ENCODE results near the gene TEX44. TPM values are rescaled to one million over a fixed set of nuclear protein-coding genes. Genes with fewer than 3 reads are reported as not detected.

The TEX44 gene
- total RNA-seq, 1 experiment from 2014 or later = not detected

- intact Hi-C loops (cut with micrococcal nuclease) = no loop called here
- no peak overlapping the region for H3K4me3 ChIP-seq (replicated peaks in 1 of 2; ENCODE audit: low read depth in 1 of 2, low read length in 2 of 2)
- CTCF ChIA-PET = interaction anchor here (0.7 to 1.6 kb wide), 2 partner anchors 8 to 30 kb away, joined by 3 to 4 read pairs; no protein-coding TSS in a partner anchor
These were observed 1.0 kb downstream of the TEX44 start for GRCh38 chr2:231593666-231594065.

GRCh38 chr2:231597014-231597611, 4.4 kb downstream of the TEX44 start:
- no peaks in the 10 kb centered on the region for H3K79me2 ChIP-seq (ENCODE audit: insufficient read depth, low read length)
- H3K9me2 ChIP-seq (ENCODE audit: insufficient read depth) = no peaks in the 10 kb centered on the region
- H3K27ac ChIP-seq (ENCODE audit: low read depth, low read length) = no peak overlapping the region
- no peak for DNase-seq (ENCODE audit: low read depth, low spot score)
- H3K9ac ChIP-seq (ENCODE audit: low read length) = no peak overlapping the region
- TF ChIP-seq SIN3A (IDR thresholded peaks at IDR 0.05; ENCODE audit: low read depth) = no peak
- TF ChIP-seq RAD21 (IDR thresholded peaks at IDR 0.05; ENCODE audit: low read depth) = no peak
- TF ChIP-seq JUND (IDR thresholded peaks at IDR 0.05) = no peak
- no peak for TF ChIP-seq CEBPB (IDR thresholded peaks at IDR 0.05; ENCODE audit: low read depth)
- no peak for TF ChIP-seq REST (IDR thresholded peaks at IDR 0.05; ENCODE audit: low read depth)
- no peaks in the 10 kb centered on the region for H4K20me1 ChIP-seq (ENCODE audit: insufficient read depth)
- ChIA-PET RAD21 (ENCODE audit: low non-redundant PET in 1 of 2, low total read pairs in 2 of 2, uncharacterized antibody in 2 of 2, unreplicated experiment in 2 of 2) (no interaction called here), POLR2A (interaction anchor here (0.6 kb wide), 1 partner anchor 1376 kb away, joined by 3 read pairs; no protein-coding TSS in a partner anchor), CTCF (no interaction called here)
- BruUV-seq (replicated peaks) = no TSS peak
- H3K9me3 ChIP-seq (ENCODE audit: control insufficient read depth in 1 of 2, insufficient read depth in 1 of 2, low read depth in 1 of 2, low read length in 2 of 2) = no peaks in the 10 kb centered on the region
- no peak for ATAC-seq
- no peak overlapping the region for H3K4me3 ChIP-seq (replicated peaks in 1 of 2; ENCODE audit: low read depth in 1 of 2, low read length in 2 of 2)
- H3K27me3 ChIP-seq (ENCODE audit: insufficient read depth, low read length) = no peaks in the 10 kb centered on the region
- peaks cover 5 to 10% of the 10 kb centered on the region in 2 experiments; a peak in 3 of 4 replicates for H3K4me1 ChIP-seq (ENCODE audit: control insufficient read depth in 1 of 2, insufficient read depth in 2 of 2, low read length in 2 of 2)
- H3K36me3 ChIP-seq (ENCODE audit: control insufficient read depth in 1 of 2, insufficient read depth in 2 of 2, low read length in 2 of 2) = no peaks in the 10 kb centered on the region
- H3K4me2 ChIP-seq (ENCODE audit: low read length) = no peak overlapping the region
- no peak overlapping the region for H2AFZ ChIP-seq (ENCODE audit: low read depth, low read length, poor library complexity, severe bottlenecking)
- intact Hi-C loops (cut with micrococcal nuclease) = no loop called here

More at GRCh38 chr2:231593666-231594065, 1.0 kb downstream of the TEX44 start:
- ChIA-PET POLR2A (no interaction called here), RAD21 (ENCODE audit: low non-redundant PET in 1 of 2, low total read pairs in 2 of 2, uncharacterized antibody in 2 of 2, unreplicated experiment in 2 of 2) (no interaction called here)
- BruUV-seq (replicated peaks) = no TSS peak
- ATAC-seq (no peak), DNase-seq (ENCODE audit: low read depth, low spot score) (no peak)
- H3K27me3 ChIP-seq (ENCODE audit: insufficient read depth, low read length) = no peaks in the 10 kb centered on the region
- H2AFZ ChIP-seq (ENCODE audit: low read depth, low read length, poor library complexity, severe bottlenecking) = no peak overlapping the region
- H3K36me3 ChIP-seq (ENCODE audit: control insufficient read depth in 1 of 2, insufficient read depth in 2 of 2, low read length in 2 of 2) = no peaks in the 10 kb centered on the region
- H3K79me2 ChIP-seq (ENCODE audit: insufficient read depth, low read length) = no peaks in the 10 kb centered on the region
- H3K4me2 ChIP-seq (ENCODE audit: low read length) = no peak overlapping the region
- H3K27ac ChIP-seq (ENCODE audit: low read depth, low read length) = no peak overlapping the region
- no peaks in the 10 kb centered on the region for H4K20me1 ChIP-seq (ENCODE audit: insufficient read depth)
- H3K4me1 ChIP-seq (ENCODE audit: control insufficient read depth in 1 of 2, insufficient read depth in 2 of 2, low read length in 2 of 2) = peaks cover 5 to 6% of the 10 kb centered on the region in 2 experiments; a peak in 2 of 4 replicates
- TF ChIP-seq ZFX (IDR thresholded peaks at IDR 0.05) = no peak
- no peak overlapping the region for H3K9ac ChIP-seq (ENCODE audit: low read length)
- no peaks in the 10 kb centered on the region for H3K9me3 ChIP-seq (ENCODE audit: control insufficient read depth in 1 of 2, insufficient read depth in 1 of 2, low read depth in 1 of 2, low read length in 2 of 2)
- no peaks in the 10 kb centered on the region for H3K9me2 ChIP-seq (ENCODE audit: insufficient read depth)
